NCI-H69 (cell line): ENCODE measurements around the gene ANO10.
A peak's percentile ranks its signal among the peaks of the same experiment; 100 is the strongest.
"Not testable (repeated sequence)": the region's sequence is repeated elsewhere in the genome, so short reads cannot be mapped to it uniquely, and the experiment has no call there.

Experiments
- DNase-seq: peaks from one replicate; lab custom pipeline; 2025; lab: John Stamatoyannopoulos, UW

Gene ANO10

DNA sequence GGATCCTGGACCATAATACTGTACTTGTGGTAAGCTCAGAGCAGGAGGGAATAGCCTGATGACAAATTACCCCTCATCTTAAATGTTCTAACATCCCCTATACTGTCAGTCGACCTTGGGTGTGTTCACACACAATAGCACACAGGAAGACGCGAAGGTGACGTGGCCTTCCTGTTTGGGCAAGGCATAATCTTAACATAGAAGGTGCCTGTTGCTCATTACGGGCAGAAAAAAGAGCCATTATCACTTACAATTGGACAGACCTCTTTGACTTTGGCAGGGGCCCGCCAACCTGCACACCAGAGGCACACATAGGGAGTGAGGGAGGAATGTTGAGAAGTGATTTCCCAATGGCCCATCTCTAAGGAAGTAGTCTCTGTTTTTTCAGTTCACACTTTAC, 144.2 kb downstream of the ANO10 start:
- DNase-seq: no peak

- DNase-seq: no peak
Observed at GRCh38 chr3:43473737-43474136, 148.1 kb downstream of the ANO10 start.

- no peak for DNase-seq
Observed at GRCh38 chr3:43473244-43473643, 148.6 kb downstream of the ANO10 start.

DNA sequence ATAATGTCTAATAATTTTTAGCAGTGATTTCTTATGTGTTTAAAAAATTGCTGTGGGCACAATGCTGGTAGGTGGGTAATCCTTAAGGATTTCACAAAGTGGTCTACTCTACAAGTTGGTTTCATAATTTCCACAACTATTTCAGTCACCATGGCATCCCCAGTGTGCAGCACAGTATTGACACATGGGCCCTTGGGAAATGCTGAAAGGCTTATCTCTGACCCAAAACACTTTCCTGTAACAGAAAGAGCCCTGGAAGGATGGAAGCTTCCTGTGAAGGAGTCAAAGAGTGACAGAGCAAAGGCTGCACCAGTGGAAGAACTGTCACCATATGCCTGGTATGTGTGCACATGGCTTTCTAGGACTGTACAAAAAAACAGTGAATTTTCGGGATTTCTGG, 153.7 kb downstream of the ANO10 start:
- no peak for DNase-seq

- DNase-seq: peak; percentile 0
Observed at GRCh38 chr3:43465109-43465508, 156.7 kb downstream of the ANO10 start.

GRCh38 chr3:43462566-43462965, 159.2 kb downstream of the ANO10 start:
- DNase-seq: not testable (repeated sequence)

GRCh38 chr3:43461345-43461744, 160.5 kb downstream of the ANO10 start:
- DNase-seq: no peak

- DNase-seq: not testable (repeated sequence)
Observed at GRCh38 chr3:43457038-43457437, 164.8 kb downstream of the ANO10 start.

GRCh38 chr3:43455233-43455632, 166.6 kb downstream of the ANO10 start:
- DNase-seq: no peak

DNA sequence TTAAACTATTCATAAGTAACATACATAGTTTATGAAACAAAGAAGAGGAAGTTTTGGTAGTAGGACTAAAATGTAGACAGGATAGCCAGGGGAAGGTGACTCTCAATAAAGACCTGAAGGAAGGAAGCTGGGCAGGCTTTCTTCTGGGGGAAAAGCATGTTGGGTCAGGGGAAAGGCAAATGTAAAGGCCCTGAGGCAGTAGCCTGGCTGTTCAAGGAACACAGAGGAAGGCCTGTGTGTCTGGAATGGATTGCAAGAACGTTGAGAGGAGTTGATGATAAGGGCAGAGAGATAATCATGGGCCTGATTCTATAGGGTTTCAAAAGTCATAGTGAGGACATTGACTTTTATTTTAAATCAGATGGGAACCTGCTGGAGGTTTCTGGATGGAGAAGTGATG, 167.8 kb downstream of the ANO10 start:
- peak; percentile 31 for DNase-seq

DNA sequence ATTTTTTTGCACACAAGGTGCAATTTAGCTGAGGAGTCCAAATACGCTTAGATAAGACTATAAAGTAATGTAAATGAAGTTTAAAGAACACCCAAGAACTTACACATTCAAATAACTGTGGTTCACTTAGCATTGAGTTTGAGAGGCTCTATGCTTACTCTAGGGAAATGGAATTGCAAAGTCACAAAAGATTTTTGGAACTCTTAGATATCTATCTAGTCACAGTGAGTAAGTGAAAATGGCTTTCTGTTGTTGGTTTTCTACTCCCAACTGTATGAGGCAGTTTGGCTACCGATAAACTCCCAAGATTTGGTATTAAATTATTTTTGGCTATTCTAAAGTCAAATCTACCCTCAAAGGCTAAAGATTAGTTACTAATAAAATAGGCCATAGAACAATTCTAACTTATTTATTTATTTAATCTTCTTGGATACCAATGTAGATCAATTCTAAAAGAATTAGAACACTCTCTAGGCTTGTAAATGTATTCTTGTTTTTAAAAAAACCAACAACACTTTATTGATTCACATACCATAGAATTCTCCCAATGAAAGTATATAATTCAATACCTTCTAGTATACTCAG, 170.0 kb downstream of the ANO10 start:
- no peak for DNase-seq

- no peak for DNase-seq
Observed at GRCh38 chr3:43448098-43448497, 173.7 kb downstream of the ANO10 start.

- no peak for DNase-seq
Observed at GRCh38 chr3:43445820-43446219, 176.0 kb downstream of the ANO10 start.

DNA sequence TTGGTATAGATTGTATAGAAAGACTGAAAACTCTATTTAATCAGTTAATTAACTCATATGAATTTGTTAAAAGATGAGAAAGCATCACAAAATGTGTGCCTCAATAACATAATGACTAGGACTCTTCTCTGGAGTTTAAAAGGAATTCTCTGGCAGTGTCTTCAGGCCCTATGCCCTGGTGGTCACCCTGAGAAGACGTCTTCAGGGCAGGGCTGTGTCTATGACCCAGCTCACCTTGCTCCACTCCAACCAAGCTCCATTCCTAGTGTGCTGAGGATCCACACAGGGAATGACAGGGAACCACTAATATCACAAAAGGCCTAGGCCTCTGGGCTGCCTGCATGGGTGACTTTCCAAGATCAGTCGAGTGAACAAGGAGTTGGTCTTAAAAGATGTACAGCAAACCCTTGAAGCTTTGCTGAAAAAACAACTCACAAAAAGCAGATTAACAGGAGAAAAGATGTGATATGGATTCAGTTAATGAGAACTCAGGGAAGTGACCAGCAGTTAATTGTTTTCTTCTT, 178.9 kb downstream of the ANO10 start:
- no peak for DNase-seq

DNA sequence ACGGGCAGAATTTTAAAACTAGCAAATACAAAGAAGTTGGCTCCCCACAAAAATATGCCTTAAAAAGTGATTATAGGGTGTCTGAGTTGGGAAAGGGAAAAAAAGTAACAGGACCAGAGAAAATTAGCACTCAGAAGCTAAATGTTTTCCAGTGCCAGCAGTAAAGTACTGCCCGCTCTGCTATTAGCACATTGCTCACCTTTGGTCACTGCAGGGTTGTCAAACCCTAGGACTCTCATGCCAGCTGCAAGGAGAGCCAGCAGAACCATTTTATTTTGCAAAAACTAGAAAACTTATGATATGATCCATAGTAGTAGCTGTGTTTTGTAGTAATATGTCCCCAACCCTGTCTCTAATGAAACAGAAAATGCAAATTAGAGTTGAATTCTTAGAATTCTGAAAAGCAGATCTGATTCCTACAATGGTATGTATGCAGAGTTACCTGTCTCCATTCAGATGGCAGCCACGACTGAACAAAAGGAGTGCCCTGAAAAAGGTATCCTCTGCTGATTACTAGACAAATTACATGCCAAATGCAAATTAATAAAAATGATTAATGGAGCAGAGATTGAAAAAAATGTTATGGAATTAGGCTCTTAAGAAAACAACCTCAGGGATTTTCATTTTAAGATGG, 185.2 kb downstream of the ANO10 start:
- DNase-seq: no peak

- DNase-seq: peak; percentile 0
Observed at GRCh38 chr3:43435706-43436105, 186.1 kb downstream of the ANO10 start.

DNA sequence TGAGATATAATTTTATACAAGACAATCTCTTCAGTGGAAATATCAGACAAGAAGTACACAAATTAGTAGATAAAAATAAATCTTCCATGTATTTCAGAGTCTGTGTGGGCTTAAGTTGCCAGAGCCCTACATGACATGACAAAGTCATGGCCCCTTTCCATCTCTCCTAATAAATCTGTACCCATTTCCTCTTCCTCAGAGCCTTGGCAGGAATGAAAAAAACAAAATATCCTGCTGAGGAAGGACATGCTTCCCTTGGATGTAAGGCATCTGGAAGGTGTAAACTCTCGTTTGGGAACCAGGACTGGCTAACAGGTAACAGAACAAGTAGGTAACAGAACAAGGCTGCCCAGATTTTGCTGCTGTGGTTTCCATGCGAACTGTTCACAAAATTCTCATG, 187.4 kb downstream of the ANO10 start:
- no peak for DNase-seq

- no peak for DNase-seq
Observed at GRCh38 chr3:43432462-43432861, 189.3 kb downstream of the ANO10 start.

DNA sequence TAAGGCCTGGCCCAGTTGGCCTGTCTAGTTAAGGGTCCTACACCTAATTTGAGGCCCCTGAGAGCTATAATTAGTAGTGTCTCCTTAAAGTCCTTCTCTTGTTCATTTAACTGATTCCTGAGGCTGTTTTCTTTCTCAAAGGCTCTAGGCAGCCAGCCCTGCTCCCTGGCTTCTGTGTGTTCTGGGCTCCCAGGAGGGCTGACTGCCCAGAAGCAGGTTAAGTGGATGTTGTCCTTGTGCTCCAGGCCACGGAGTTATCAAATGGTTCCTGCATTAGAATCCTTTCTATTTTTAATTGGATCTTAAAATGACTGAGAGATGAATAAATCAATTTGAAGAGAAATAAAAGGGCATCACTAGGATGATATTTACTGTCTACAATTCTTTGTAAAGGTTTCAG, 195.4 kb downstream of the ANO10 start:
- no peak for DNase-seq

- no peak for DNase-seq
Observed at GRCh38 chr3:43425829-43426228, 196.0 kb downstream of the ANO10 start.

- no peak for DNase-seq
Observed at GRCh38 chr3:43423639-43424038, 198.2 kb downstream of the ANO10 start.

DNA sequence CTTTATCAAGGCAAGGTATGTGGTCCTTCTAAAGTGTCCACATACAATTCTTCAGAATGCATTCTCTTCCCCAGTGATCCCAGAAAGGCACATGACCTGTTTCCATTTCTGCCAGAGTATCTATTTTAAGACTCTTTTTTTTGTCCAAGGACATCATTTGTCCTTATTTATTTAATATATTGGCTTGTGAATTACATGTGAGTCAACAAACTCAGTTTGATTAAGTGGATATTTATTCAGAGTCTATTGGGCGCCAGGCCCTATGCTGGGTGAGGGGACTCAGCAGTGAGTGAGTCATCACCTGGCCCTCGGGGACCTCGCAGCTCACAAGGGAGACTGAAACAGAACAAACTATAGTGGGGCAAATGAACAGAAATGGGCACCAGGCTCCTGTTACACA, 198.7 kb downstream of the ANO10 start:
- peak; percentile 44 for DNase-seq

- DNase-seq: no peak
Observed at GRCh38 chr3:43418601-43419272, 203.1 kb downstream of the ANO10 start.
